G401.6 (cell line): ENCODE data around the gene TAOK1.

ENCODE experiments used
- FAIRE-seq: peaks from 2 replicates; lab custom pipeline; 2012; peaks lifted over from hg19 to GRCh38; lab: Jason Lieb, UNC

TAOK1 gene

DNA sequence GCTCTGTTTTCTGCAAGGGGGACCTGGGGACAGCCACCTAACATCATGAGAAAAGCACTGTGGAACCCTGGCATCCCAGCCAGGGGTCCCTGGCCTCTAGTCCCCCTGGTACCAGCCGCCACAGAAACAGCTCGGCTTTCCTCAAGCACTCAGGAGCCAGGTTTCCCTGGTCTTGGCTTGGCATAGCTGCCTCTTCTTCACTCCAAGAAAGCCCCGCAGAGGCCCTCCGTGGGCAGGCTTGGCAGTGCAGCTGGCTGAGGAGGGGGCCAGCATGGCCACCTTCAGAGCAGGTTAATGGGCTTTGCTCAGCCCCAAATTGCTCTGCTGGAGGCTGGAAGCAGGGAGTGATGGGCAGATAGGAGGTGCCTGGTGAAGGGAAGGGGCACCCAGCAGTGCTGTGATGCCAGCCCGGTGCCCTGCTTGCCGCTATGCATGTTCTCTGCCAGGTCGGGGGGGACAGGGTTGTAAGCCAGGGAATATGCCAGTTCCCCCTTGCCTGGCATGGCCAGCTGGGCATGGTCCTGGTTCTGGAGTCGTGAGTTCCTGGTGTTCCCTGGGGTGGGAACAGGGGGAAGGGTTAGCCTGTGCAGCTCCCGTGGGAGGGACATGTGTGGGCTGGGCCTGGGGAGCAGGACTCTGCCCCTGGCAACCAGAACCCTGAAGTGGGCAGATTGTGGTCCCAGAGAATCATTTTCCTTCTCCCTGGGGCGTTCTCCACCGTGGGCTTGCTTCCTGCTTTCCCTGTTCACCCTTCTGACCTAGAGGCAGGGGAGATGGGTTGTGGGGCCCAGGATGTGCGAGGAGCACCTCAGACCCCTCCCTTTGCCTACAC lies 206.0 kb downstream of the TAOK1 start:
- FAIRE-seq, result no peak

DNA sequence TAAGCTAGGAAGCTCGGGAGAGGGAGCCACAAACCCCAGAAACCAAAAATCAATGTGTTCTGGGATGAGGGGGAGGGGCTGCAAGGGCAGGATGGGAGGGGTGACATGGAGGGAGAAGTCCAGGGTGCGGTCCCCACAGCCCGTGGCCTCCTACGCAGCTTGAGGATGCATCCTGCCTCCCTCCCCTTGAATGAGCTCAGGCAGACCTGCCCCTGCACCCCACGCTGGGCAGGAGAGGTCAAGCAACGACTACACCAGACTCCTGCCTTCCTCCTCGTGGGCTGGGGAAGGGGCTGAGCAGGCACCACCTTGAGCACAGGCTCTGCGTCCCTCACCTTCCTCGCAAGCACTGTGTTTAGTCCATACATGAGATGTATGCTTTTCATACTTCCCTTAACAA lies 206.6 kb downstream of the TAOK1 start:
- FAIRE-seq, result no peak

DNA sequence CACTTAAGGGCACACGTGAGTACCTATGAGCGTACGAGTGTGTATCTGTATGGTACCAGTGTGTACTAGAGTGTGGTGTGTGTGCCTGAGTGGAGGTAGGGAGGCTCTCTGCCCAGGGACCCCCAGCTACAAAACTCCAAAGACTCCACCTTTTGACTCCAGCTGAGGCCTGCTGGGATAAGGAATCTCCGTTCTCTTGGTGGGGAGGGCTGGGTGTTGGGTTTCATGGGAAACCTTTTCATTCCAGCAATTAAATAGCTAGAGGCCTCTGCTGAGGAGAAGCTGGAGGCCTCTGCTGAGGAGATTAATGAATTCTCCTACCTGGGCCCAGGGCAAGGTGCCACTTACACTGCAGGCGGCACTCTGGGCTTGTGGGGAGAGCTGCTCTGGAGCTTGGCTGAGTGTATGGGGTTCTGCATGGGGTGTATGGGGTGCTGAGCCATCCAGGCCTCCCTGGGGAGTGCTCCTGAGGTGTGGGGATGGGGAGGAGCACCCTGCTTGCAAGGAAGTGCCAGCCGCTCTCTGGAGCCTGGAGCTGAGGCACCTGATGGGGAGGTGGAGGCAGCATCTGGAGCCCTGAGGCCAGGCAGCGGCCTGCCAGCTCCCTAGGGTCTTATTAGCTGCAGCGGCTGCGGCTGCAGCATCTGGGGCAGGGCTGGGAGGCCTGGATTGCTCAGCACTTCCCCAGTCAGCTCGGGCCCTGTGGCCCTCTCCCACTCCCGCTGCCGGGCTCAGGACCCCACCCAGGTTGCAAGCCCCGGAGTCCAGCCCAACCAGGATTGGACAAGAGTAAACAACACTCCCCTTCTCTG lies 207.4 kb downstream of the TAOK1 start:
- FAIRE-seq, result no peak
